ENCODE measurements around the gene SPARCL1.
A peak's percentile ranks its signal among the peaks of the same experiment; 100 is the strongest.
"Not testable (repeated sequence)": the region's sequence is repeated elsewhere in the genome, so short reads cannot be mapped to it uniquely, and the experiment has no call there.

Gene SPARCL1

DNA sequence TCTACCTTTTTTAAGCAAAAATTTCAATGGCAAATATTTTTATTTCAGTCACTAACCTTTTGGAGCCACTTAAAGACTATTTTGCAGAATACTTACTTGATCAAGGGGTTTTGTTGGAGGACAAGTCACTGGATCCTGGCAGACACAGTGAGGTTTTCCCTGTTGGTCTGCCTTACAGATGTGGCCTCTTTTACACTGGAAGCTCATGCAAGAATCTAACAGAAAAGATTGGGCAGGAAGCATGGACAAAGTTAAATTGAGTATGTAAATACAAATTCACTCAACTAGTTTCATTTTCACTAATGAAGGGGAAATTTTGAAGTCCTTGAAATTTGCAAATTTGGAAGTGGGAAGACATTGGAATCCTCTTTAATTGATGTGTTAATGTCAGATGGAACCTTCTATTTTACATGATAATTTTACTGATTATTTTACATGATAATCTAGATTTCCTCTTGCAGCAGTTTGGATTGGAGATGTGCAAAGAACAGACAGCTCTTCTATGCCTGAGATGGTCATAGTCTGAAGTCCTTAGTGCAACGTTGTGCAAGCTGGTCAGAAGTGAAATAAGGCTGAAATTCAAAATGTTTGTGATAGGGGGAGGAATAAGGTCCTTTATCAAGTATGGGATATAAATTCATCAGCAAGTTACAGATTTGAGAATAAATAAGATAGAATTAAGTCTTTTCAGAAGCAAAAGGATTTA, 38.4 kb downstream of the SPARCL1 start (continued):
- TF ChIP-seq PRDM2 (tag by site-specific recombination; IDR thresholded peaks at IDR 0.05; ENCODE audit: borderline replicate concordance): no peak
- no peak for TF ChIP-seq PBX3 (CRISPR knock-in tag; IDR thresholded peaks at IDR 0.05)
- TF ChIP-seq ZFP69B (tag by site-specific recombination; IDR thresholded peaks at IDR 0.05): no peak

GRCh38 chr4:87489678-87490077, 39.5 kb downstream of the SPARCL1 start:
- H3K4me1 ChIP-seq (ENCODE audit: control insufficient read depth, insufficient read depth, low read length): no peaks in the 10 kb centered on the region
- no peaks in the 10 kb centered on the region for H3K9me3 ChIP-seq (ENCODE audit: control insufficient read depth, insufficient read depth, low read depth, low read length)
- TF ChIP-seq SCRT2 (tag by site-specific recombination; IDR thresholded peaks at IDR 0.05) (no peak), ZNF501 (tag by site-specific recombination; IDR thresholded peaks at IDR 0.05) (no peak), KLF8 (tag by site-specific recombination; IDR thresholded peaks at IDR 0.05) (no peak), ZNF362 (tag by site-specific recombination; IDR thresholded peaks at IDR 0.05) (no peak), ZNF184 (tag by site-specific recombination; IDR thresholded peaks at IDR 0.05) (no peak), ZNF571 (tag by site-specific recombination; IDR thresholded peaks at IDR 0.05) (no peak), ZNF585B (tag by site-specific recombination; IDR thresholded peaks at IDR 0.05) (no peak)
- POLR2A ChIA-PET: no interaction called here
- H3K36me3 ChIP-seq (ENCODE audit: control insufficient read depth in 2 of 2, insufficient read depth in 1 of 2, low read length in 2 of 2): no peaks in the 10 kb centered on the region
- H3K4me3 ChIP-seq (ENCODE audit: low read depth, low read length): no peak overlapping the region
- H3K27ac ChIP-seq (ENCODE audit: extremely low read depth, low read depth, low read length): no peak overlapping the region
- CTCF ChIA-PET: interaction anchor here (1.1 kb wide), 1 partner anchor 234 kb away, joined by 3 read pairs; no protein-coding TSS in a partner anchor

DNA sequence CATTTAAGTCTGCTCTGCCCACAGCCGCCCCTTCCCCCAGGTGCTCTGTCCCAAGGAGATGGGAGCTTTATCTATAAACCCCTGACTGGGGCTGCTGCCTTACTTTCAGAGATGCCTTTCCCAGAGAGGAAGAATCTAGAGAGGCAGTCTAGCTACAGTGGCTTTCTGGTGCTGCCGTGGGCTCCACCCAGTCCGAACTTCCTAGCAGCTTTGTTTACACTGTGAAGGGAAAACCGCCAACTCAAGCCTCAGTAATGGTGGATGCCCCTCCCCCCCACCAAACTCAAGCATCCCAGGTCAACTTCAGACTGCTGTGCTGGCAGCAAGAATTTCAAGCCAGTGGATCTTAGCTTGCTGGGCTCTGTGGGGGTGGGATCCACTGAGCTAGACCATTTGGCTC, 40.5 kb downstream of the SPARCL1 start:
- H3K9me3 ChIP-seq (ENCODE audit: control insufficient read depth, insufficient read depth, low read depth, low read length); H3K27ac ChIP-seq (ENCODE audit: extremely low read depth, low read depth, low read length); POLR2A ChIA-PET; H3K4me3 ChIP-seq (ENCODE audit: low read depth, low read length); H3K4me1 ChIP-seq (ENCODE audit: control insufficient read depth, insufficient read depth, low read length); H3K36me3 ChIP-seq (ENCODE audit: control insufficient read depth in 2 of 2, insufficient read depth in 1 of 2, low read length in 2 of 2): not testable (repeated sequence)
- CTCF ChIA-PET: interaction anchor here (1.2 kb wide), 1 partner anchor 9 kb away, joined by 4 read pairs; no protein-coding TSS in a partner anchor

- H3K36me3 ChIP-seq (ENCODE audit: control insufficient read depth in 2 of 2, insufficient read depth in 1 of 2, low read length in 2 of 2); H3K9me3 ChIP-seq (ENCODE audit: control insufficient read depth, insufficient read depth, low read depth, low read length); POLR2A ChIA-PET; CTCF ChIA-PET; H3K27ac ChIP-seq (ENCODE audit: extremely low read depth, low read depth, low read length); H3K4me3 ChIP-seq (ENCODE audit: low read depth, low read length); H3K4me1 ChIP-seq (ENCODE audit: control insufficient read depth, insufficient read depth, low read length): not testable (repeated sequence)
- TF ChIP-seq, protein P1, sequence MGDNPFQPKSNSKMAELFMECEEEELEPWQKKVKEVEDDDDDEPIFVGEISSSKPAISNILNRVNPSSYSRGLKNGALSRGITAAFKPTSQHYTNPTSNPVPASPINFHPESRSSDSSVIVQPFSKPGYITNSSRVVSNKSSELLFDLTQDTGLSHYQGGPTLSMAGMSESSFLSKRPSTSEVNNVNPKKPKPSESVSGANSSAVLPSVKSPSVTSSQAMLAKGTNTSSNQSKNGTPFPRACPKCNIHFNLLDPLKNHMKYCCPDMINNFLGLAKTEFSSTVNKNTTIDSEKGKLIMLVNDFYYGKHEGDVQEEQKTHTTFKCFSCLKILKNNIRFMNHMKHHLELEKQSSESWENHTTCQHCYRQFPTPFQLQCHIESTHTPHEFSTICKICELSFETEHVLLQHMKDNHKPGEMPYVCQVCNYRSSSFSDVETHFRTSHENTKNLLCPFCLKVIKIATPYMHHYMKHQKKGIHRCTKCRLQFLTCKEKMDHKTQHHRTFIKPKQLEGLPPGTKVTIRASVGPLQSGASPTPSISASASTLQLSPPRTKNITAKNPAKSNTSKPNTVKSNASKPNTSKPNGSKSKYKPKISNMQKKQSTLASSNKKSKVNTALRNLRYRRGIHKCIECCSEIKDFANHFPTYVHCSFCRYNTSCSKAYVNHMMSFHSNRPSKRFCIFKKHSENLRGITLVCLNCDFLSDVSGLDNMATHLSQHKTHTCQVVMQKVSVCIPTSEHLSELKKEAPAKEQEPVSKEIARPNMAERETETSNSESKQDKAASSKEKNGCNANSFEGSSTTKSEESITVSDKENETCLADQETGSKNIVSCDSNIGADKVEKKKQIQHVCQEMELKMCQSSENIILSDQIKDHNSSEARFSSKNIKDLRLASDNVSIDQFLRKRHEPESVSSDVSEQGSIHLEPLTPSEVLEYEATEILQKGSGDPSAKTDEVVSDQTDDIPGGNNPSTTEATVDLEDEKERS (tag by site-specific recombination; IDR thresholded peaks at IDR 0.05): peak; percentile 28; the same call in 1 of the 2 replicates
- TF ChIP-seq ZNF146 (tag by site-specific recombination; IDR thresholded peaks at IDR 0.05): peak; percentile 74
Measured at GRCh38 chr4:87483247-87483646, 45.9 kb downstream of the SPARCL1 start.

Measured in HEK293 (cell line).